Upper lobe of right lung (tissue), 1 donor: ENCODE results near the gene LRRC31. TPM values are rescaled to one million over a fixed set of nuclear protein-coding genes. Genes with fewer than 3 reads are reported as not detected.

ENCODE experiments used
- ATAC-seq: fragments of 200-7000 bp; cut with Tn5 transposase; one replicate; pipeline ENCODE4 v1.9.1; 2020; ENCODE audit warnings: mild to moderate bottlenecking, moderate library complexity
- DNase-seq: peaks from one replicate; pipeline ENCODE4 v3.0.0-alpha.2; 2020
- H3K27ac ChIP-seq: fragments of 200-600 bp; one replicate; pipeline ENCODE4 v1.8.0; 2022
- H3K27me3 ChIP-seq: fragments of 200-600 bp; one replicate; pipeline ENCODE4 v1.8.0; 2022; ENCODE audit warnings: mild to moderate bottlenecking
- H3K36me3 ChIP-seq: fragments of 200-600 bp; one replicate; pipeline ENCODE4 v1.8.0; 2022
- H3K4me1 ChIP-seq: fragments of 200-600 bp; one replicate; pipeline ENCODE4 v1.8.0; 2022
- H3K4me3 ChIP-seq: fragments of 200-600 bp; one replicate; pipeline ENCODE4 v1.8.0; 2022; ENCODE audit warnings: mild to moderate bottlenecking
- H3K9me3 ChIP-seq: fragments of 200-600 bp; one replicate; pipeline ENCODE4 v1.8.0; 2022
- CTCF ChIP-seq: fragments of 200-600 bp; IDR thresholded peaks from one replicate; pipeline ENCODE4 v1.8.0; 2022; ENCODE audit warnings: antibody characterized with exemption
- intact Hi-C: fragments of 100-400 bp; cut with DNase I; formaldehyde crosslinking; loops from one replicate; pipeline ENCODE4 v1.11.0; 2022
- total RNA-seq: library from RNA; stranded (reverse); fragmentation: NEBNext Ultra II Directional; extraction: Animal tissue kit (Norgen Biotek cat#: 25700); gene quantifications from one replicate; pipeline ENCODE4 v1.2.1, GENCODE V29; 2021
- donor health status: DM: no; HTN: yes; CAD: no; lungs with severe emphysema.

Gene LRRC31
- total RNA-seq, 1 donor from 2014 or later: 1.7 TPM

- Histone ChIP-seq H3K27ac (no peak overlapping the region), H3K4me3 (no peak overlapping the region), H3K27me3 (no peaks in the 10 kb centered on the region), H3K9me3 (no peaks in the 10 kb centered on the region), H3K4me1 (no peaks in the 10 kb centered on the region), H3K36me3 (peaks cover 38% of the 10 kb centered on the region)
- no peak for ATAC-seq
- DNase-seq: no peak
- TF ChIP-seq CTCF: no peak
- intact Hi-C loops: no loop called here
These were observed 77.4 kb downstream of the LRRC31 start for GRCh38 chr3:169792359-169792758.

GRCh38 chr3:169790687-169791429 lies 78.9 kb downstream of the LRRC31 start:
- no peak overlapping the region for H3K27ac ChIP-seq
- peaks cover 53% of the 10 kb centered on the region for H3K36me3 ChIP-seq
- TF ChIP-seq CTCF: no peak
- no peak overlapping the region for H3K4me3 ChIP-seq
- H3K27me3 ChIP-seq: no peaks in the 10 kb centered on the region
- DNase-seq (no peak), ATAC-seq (no peak)
- intact Hi-C loops: no loop called here
- H3K4me1 ChIP-seq: no peaks in the 10 kb centered on the region
- no peaks in the 10 kb centered on the region for H3K9me3 ChIP-seq

DNA sequence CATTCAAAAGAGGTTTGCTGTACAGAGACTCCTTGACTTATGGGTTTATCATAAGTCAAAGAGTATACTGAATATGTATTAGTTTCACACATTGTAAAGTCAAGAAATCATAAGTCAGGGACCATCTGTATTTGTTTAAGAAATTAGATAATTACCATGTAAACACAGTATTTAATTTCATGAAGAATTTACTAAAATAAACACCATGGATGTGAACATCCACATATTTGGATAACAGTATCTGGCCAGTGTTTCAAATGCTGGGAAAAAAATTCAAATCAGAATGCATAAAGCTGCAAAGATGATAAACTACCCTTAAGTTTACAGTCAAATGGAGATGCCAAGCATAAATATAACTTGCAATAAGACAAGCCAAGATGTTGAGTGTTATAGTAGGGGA lies 79.5 kb downstream of the LRRC31 start:
- H3K4me3 ChIP-seq: no peak overlapping the region
- H3K27me3 ChIP-seq: no peaks in the 10 kb centered on the region
- DNase-seq (no peak), ATAC-seq (no peak)
- intact Hi-C loops: no loop called here
- H3K4me1 ChIP-seq: no peaks in the 10 kb centered on the region
- no peaks in the 10 kb centered on the region for H3K9me3 ChIP-seq
- no peak for TF ChIP-seq CTCF
- H3K36me3 ChIP-seq: peaks cover 59% of the 10 kb centered on the region
- no peak overlapping the region for H3K27ac ChIP-seq

Other genes starting within 250 kb of the LRRC31 start
- 87.8 TPM for gene MECOM, start 206.2 kb downstream of the LRRC31 start, total RNA-seq
- 5.4 TPM for gene TERC, start 104.9 kb downstream of the LRRC31 start, total RNA-seq
- gene ACTRT3, start 100.4 kb downstream of the LRRC31 start, total RNA-seq: 1.2 TPM
- gene MYNN, start 96.5 kb downstream of the LRRC31 start, total RNA-seq: 14.6 TPM
- gene LRRIQ4, start 57.1 kb downstream of the LRRC31 start, total RNA-seq: 0.29 TPM
- gene LRRC34, start 57.0 kb downstream of the LRRC31 start, total RNA-seq: 0.98 TPM
- not detected for gene SAMD7, start 41.6 kb upstream of the LRRC31 start, total RNA-seq
- 157 TPM for gene SEC62, start 96.9 kb upstream of the LRRC31 start, total RNA-seq
- 22.3 TPM for gene GPR160, start 168.1 kb upstream of the LRRC31 start, total RNA-seq